ENCODE results near the gene UBE2R2.
"Not testable (repeated sequence)": the region's sequence is repeated elsewhere in the genome, so short reads cannot be mapped to it uniquely, and the experiment has no call there.

UBE2R2 gene

DNA sequence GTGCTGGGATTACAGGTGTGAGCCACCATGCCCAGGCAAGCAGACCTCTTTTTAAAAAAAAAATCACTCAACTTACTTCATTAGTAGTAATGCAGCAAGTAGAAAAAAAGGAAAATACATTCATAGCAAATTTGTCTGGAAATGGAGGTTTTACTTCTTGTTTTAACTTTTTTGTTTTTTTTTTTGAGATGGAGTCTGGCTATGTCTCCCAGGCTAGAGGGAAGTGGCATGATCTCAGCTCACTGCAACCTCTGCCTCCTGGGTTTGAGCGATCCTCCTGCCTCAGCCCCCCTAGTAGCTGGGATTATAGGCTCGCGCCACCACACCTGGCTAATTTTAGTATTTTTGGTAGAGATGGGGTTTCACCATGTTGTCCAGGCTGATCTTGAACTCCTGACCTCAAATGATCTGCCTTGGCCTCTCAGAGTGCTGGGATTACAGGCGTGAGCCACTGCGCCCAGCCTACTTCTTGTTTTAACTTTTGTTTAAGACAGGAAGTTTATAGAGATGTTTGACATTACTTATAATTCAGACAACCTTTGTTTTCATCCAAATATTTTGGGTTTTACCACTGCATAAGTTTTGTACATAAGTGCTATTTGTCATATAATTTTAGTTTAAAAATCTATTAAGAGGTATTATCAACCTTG lies 26.5 kb downstream of the UBE2R2 start:
- no peak for DNase-seq

GRCh38 chr9:33846231-33846630 lies 29.3 kb downstream of the UBE2R2 start:
- DNase-seq: no peak

- not testable (repeated sequence) for DNase-seq
Observed at GRCh38 chr9:33847894-33848205, 30.9 kb downstream of the UBE2R2 start.

DNA sequence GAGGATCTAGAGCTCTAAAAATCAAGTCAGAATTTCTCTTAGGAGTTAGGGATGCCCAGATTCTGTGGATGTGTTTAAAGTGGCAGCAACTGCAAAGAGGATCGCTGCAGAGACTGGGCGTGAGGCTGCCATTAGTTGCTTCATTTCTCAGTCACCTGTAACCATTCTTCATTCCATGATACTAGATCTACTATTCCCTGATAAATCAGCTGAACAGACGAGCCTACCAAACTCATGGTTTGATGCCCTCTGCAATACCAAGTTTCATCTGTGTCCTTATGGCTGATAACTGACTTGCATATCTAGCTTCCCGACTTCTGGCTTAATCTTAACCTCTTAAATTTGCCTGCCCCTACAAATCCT lies 33.3 kb downstream of the UBE2R2 start:
- no peak for DNase-seq

- no peak for DNase-seq
Observed at GRCh38 chr9:33850677-33851076, 33.7 kb downstream of the UBE2R2 start.

DNA sequence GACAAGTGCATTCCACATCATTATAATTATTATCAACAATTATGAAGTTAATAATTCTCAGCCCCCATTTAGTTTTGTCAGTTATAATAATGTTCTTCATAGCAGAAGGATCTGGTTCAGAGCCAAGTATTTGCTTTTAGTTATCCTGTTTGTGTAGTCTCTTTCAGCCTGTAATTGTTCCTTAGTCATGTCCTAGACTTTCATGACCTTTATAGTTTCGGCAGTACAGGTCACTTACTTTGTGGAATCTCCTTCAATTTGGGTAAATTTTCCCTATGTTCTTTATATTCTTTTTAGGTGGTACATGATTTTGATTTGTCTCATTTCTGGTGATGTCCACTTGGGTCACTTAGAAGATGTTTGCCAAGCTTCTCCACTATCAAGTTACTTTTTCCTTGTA lies 34.3 kb downstream of the UBE2R2 start:
- DNase-seq: no peak

- no peak for DNase-seq
Observed at GRCh38 chr9:33852216-33852826, 35.4 kb downstream of the UBE2R2 start.

DNA sequence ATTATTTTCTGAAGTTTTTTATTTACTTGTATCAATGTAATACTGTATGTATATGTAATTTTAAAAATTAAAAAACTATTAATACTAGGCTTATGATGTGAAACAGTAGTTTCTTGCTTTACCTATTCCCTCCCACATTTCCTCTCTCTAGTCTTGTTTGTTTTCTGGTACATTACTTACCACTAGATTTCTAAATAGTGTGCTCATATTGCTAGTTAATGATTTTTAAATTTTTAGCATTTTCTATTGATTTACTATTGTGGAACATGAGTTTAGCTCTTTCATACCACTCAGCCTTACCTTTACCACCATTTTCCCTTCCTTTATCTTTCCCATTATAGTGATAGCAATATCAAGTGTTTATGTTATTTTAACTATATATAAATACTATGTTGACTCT lies 39.3 kb downstream of the UBE2R2 start:
- DNase-seq: no peak

GRCh38 chr9:33858423-33858822 lies 41.5 kb downstream of the UBE2R2 start:
- no peak for DNase-seq

GRCh38 chr9:33860200-33860871 lies 43.4 kb downstream of the UBE2R2 start:
- no peak for DNase-seq

DNA sequence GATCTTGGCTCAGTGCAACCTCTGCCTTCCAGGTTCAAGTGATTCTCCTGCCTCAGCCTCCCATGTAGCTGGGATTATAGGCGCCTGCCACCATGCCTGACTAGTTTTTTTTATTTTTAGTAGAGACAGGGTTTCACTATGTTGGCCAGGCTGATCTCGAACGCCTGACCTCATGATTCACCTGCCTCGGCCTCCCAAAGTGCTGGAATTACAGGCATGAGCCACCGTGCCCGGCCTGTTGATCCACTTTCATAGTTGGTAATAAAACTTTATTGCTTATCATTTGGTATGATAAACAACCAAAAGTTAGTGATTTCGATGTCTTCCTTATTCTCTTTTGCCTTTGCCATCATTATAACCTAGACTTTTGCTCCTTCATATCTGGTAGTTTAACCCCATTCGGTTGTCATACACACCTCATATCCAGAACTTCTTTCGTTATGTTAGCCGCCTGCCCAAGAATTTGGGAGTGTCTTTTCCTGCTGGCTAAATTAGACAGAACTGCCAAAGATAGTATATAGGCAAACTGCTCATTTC lies 45.0 kb downstream of the UBE2R2 start:
- no peak for DNase-seq

DNA sequence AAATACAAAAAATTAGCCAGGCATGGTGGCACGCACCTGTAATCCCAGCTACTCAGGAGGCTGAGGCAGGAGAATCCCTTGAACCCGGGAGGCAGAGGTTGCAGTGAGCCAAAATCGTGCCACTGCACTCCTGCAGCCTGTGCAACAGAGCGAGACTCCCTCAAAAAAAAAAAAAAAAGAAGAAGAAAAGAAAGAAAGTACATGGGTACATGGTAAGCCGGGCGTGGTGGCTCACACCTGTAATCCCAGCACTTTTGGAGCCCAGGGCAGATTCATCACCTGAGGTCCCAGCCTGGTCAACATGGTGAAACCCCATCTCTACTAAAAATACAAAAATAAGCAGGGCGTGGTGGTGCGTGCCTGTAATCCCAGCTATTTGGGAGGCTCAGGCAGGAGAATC lies 46.1 kb downstream of the UBE2R2 start:
- not testable (repeated sequence) for DNase-seq

DNA sequence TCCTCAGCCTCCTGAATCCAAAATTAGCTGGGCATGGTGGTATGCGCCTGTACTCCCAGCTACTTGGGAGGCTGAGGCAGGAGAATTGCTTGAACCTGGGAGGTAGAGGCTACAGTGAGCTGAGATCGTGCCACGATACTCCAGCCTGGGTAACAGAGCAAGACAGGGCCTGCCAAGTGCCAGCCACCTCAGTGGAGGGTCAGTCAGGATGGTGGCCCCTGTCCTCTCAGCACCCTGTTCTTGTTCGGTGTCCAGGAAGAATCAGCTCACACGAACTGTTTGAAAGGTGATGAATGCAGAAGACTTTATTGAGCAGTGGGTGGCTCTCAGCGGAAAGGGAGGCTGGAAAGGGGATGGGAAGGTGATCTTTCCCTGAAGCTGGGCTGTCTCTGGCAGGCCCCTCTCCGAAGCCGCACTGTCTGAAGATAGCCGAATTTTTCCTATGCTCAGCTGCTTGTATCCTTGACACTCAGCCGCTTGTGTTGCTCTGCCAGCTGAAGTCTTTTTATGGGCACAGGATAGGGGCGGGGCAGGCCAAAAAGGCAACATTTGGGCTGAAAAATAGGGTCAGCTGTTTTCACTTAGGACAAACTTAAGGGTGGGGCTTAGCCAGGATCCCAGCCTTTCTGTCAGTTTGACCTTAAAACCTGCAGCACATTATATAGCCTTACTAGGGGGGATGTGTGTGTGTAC lies 50.9 kb downstream of the UBE2R2 start:
- no peak for DNase-seq

DNA sequence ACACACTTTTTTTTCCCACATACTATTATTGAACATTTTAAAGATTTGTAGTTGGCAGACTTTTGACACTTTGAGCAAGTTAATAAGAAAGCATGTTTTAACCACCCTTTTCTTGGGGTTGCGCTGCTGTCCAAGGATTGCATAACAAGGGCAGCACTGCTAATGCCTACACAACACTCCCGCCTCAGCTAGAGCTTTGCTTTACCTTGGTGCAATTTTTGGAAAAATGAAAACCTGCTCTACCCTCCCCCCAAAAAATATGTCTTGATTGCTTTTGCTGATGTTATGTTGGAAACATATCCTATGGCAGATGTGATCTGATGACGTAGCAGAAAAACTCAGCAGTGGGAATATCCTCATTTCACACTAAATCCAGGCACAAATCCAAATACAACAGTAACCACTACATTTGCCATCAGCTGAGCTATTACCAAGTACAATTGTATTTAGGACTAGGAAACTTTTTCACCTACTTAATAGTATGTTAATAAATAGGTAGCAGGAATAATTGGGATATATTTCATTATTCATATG lies 51.5 kb downstream of the UBE2R2 start:
- no peak for DNase-seq

GRCh38 chr9:33869243-33869642 lies 52.3 kb downstream of the UBE2R2 start:
- DNase-seq: not testable (repeated sequence)

DNA sequence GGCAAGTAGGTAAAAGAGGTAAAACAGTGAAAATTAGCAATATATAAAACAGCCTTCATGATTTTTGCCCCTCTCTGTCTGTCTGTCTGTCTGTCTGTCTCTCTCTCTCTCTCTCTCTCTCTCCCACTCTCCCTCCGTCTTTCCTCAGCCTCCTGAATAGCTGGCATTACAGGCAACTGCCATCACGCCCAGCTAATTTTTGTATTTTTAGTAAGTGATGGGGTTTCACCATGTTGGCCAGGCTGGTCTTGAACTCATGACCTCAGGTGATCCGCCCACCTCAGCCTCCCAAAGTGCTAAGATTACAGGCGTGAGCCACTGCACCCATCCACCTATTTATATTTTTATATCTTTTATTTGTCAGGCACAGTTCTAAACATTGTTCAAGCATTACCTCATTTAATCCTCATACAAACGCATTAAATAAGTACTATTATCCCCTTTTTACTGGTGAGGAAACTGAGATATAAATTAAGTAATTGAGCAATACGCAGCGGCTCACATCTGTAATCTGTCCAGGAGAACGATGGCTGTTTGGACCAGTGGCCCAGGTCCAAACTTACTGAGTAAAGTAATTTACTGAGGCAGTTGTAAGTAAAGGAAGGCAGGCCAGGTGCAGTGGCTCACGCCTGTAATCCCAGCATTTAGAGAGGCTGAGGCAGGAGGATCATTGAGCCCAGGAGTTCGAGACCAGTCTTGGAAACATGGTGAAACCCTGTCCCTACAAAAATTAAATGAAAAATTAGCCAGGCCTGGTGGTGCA lies 60.9 kb downstream of the UBE2R2 start:
- DNase-seq: no peak

DNA sequence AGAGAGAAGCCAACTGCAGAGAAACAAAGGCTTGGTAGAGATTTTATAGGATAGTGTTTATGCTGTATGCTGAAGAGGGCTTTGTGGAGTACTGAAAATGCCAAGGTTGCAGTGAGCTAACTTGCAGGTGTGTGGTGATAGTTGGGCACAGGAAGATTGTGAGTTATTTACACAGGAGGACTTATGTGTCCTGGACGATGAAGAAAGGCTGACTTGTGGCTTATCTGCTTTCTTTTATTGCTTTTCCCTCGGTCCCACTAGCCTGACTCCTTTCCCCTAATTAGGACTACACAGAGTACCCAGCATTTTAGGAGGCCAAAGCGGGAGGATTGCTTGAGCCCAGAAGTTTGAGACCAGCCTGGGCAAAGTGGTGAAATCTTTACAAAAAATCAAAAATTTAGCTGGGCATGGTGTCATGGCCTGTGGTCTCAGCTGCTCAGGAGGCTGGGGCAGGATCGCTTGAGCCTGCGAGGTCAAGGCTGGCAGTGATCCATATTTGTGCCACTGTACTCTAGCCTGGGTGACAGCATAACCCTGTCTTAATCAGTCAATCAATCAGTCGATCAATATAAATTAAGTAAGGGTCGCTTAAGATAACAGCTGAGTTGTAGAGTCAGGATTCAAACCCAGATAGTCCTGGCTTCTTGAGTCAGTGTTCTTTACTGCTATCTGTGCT lies 61.9 kb downstream of the UBE2R2 start:
- DNase-seq: no peak

DNA sequence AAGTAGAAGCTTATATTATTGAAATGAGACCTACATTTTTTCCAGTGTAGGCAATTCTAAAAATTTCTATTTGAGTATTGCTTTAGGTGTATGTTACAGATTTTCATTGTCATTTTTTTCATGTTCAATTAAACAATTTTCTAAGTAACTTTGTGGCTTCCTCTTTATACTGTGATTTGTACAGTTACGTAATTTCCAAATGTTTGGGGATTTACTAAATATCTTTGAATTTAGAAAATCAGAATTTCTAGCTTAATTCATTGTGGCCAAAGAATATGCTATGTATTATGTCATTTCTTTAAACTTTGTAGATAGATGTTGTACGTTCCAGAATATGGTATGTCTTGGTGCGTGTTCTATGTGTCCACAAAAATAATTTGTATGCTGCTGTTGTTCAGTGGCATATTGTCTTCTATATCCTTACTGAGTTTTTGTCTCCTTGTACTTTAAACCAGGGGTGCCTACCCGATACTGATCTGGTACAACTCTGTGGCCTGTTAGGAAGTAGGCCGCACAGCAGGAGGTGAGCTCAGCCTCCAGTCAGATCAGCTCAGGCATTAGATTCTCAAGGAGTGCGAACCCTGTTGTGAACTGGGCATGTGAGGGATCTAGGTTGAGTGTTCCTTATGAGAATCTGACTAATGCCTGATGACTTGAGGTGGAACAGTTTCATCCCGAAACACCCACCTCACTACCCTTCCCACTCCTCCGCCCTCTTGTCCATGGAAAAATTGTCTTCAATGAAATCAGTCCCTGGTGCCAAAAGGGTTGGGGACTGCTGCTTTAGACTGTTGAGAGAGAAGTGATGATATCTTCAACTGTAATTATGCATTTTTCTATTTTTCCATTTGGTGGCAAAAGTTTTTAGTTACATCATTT lies 63.5 kb downstream of the UBE2R2 start:
- no peak for DNase-seq

DNA sequence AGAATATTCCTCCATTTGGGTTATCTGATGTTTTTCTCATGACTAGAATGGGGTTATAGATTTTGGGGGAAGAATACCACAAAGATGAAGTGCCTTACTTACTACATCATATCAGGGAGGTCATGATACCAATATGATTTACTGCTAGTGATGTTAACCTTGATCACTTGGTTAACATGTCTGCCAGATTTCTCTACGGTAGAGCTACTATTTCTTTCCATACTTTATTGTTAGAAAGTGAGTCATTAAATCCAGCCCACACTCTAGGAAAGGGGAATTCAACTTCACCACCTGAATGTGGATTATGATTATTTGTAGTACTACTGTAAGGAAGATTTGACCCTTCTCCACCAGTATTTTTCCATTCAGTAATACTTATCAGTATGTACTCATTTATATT lies 64.7 kb downstream of the UBE2R2 start:
- no peak for DNase-seq

GRCh38 chr9:33884856-33885701 lies 68.1 kb downstream of the UBE2R2 start:
- no peak for DNase-seq

Measured in cortex of kidney (tissue), 1 donor.